NT2/D1 (cell line): ENCODE data around the gene OR2T10.

ENCODE experiments used
- SUZ12 ChIP-seq: IDR thresholded peaks from 2 replicates; pipeline ENCODE4 v1.6.1; 2011; ENCODE audit not compliant: insufficient read length, insufficient read depth; ENCODE audit errors: extremely low read depth
- YY1 ChIP-seq: IDR thresholded peaks from 2 replicates; pipeline ENCODE4 v1.6.1; 2011; ENCODE audit not compliant: insufficient read length, insufficient read depth
- ZNF274 ChIP-seq: IDR thresholded peaks from 2 replicates; pipeline ENCODE4 v1.6.1; 2011; ENCODE audit warnings: mild to moderate bottlenecking, low read depth, low read length

GRCh38 chr1:248592655-248593054 is 4.8 kb downstream of the OR2T10 start:
- TF ChIP-seq YY1 (no peak), SUZ12 (no peak), ZNF274 (no peak)
